GM21515 (cell line): ENCODE data around the gene ENAH.
"Not testable (repeated sequence)": the region's sequence is repeated elsewhere in the genome, so short reads cannot be mapped to it uniquely, and the experiment has no call there.

ENCODE experiments used
- ATAC-seq: cut with Tn5 transposase; IDR thresholded peaks from one replicate; pipeline ENCODE4 v1.9.1; 2021; ENCODE audit not compliant: unreplicated experiment

ENAH gene

GRCh38 chr1:225677350-225678124 is 24.6 kb upstream of the ENAH start:
- no peak for ATAC-seq

GRCh38 chr1:225674381-225674780 is 21.5 kb upstream of the ENAH start:
- ATAC-seq, result no peak

- ATAC-seq, result no peak
These were observed 18.1 kb upstream of the ENAH start for GRCh38 chr1:225670806-225671733.

- ATAC-seq, result no peak
These were observed 17.4 kb upstream of the ENAH start for GRCh38 chr1:225670356-225670755.

GRCh38 chr1:225668222-225668621 is 15.3 kb upstream of the ENAH start:
- ATAC-seq, result no peak

- ATAC-seq, result no peak
These were observed 14.4 kb upstream of the ENAH start for GRCh38 chr1:225667362-225667761.

GRCh38 chr1:225666495-225666894 is 13.6 kb upstream of the ENAH start:
- no peak for ATAC-seq

- ATAC-seq, result no peak
These were observed 11.8 kb upstream of the ENAH start for GRCh38 chr1:225664762-225665161.

- no peak for ATAC-seq
These were observed 9.2 kb upstream of the ENAH start for GRCh38 chr1:225662155-225662554.

- ATAC-seq, result peak; percentile 54
These were observed 7.6 kb upstream of the ENAH start for GRCh38 chr1:225660544-225660946.

GRCh38 chr1:225658041-225658440 is 5.1 kb upstream of the ENAH start:
- no peak for ATAC-seq

GRCh38 chr1:225657462-225657989 is 4.6 kb upstream of the ENAH start:
- no peak for ATAC-seq

- ATAC-seq, result not testable (repeated sequence)
These were observed 3.3 kb upstream of the ENAH start for GRCh38 chr1:225656259-225656655.

- no peak for ATAC-seq
These were observed 2.8 kb upstream of the ENAH start for GRCh38 chr1:225655509-225656258.

- ATAC-seq, result no peak
These were observed 2.0 kb upstream of the ENAH start for GRCh38 chr1:225654688-225655508.

- ATAC-seq, result no peak
These were observed 1.3 kb upstream of the ENAH start for GRCh38 chr1:225654277-225654597.

- no peak for ATAC-seq
These were observed 747 bp upstream of the ENAH start for GRCh38 chr1:225653463-225654276.

- no peak for ATAC-seq
These were observed 823 bp downstream of the ENAH start for GRCh38 chr1:225651872-225652728.
